IMR-90 (cell line): ENCODE measurements around the gene ARAP2. TPM values are rescaled to one million over a fixed set of nuclear protein-coding genes. Genes with fewer than 3 reads are reported as not detected.

Experiments
- ATAC-seq: fragments of 200-7000 bp; cut with Tn5 transposase; 2 replicates; pipeline ENCODE4 v1.9.1; 2020; ENCODE audit warnings: low read depth, mild to moderate bottlenecking, moderate library complexity
- BruUV-seq: library from RNA; stranded (reverse); fragments of 400-500 nt; replicated peaks from 2 replicates; lab custom pipeline; 2021; lab: Mats Ljungman, UMichigan
- CTCF ChIA-PET: fragments of 300-600 bp; formaldehyde crosslinking; extraction: SDS; loops from one replicate; lab custom pipeline; 2021; ENCODE audit warnings: antibody characterized with exemption; lab: Yijun Ruan, JAX
- POLR2A ChIA-PET: fragments of 300-600 bp; sonication (Branson Sonifier 250); formaldehyde crosslinking; loops from one replicate; lab custom pipeline; 2022; ENCODE audit warnings: antibody characterized with exemption; ENCODE audit not compliant: unreplicated experiment; lab: Charles Lee
- DNase-seq: peaks from one replicate; pipeline ENCODE4 v3.0.0; 2013
- H2AFZ ChIP-seq: replicated peaks from 2 replicates; pipeline ENCODE3; 2013; ENCODE audit warnings: low read length, mild to moderate bottlenecking; ENCODE audit not compliant: poor library complexity
- H2AK5ac ChIP-seq: 2 replicates; pipeline ENCODE4 v1.6.1; 2013; ENCODE audit warnings: low read depth, low read length, inconsistent platforms
- H2AK9ac ChIP-seq: replicated peaks from 2 replicates; pipeline ENCODE3; 2013; ENCODE audit warnings: mild to moderate bottlenecking, low read depth, low read length, moderate library complexity; ENCODE audit not compliant: poor library complexity
- H2BK120ac ChIP-seq: 2 replicates; pipeline ENCODE4 v1.6.1; 2013; ENCODE audit warnings: low read depth, low read length, inconsistent platforms
- H2BK15ac ChIP-seq: 3 replicates; pipeline ENCODE4 v1.6.1; 2013; ENCODE audit warnings: low read depth, low read length, inconsistent platforms
- H2BK20ac ChIP-seq: 2 replicates; pipeline ENCODE4 v1.6.1; 2013; ENCODE audit warnings: low read depth, mild to moderate bottlenecking, inconsistent platforms, low read length, moderate library complexity
- H2BK5ac ChIP-seq: 2 replicates; pipeline ENCODE4 v1.6.1; 2013; ENCODE audit warnings: mild to moderate bottlenecking, low read depth, low read length, inconsistent platforms; ENCODE audit not compliant: poor library complexity, severe bottlenecking
- H3K14ac ChIP-seq: replicated peaks from 2 replicates; pipeline ENCODE4 v1.6.1; 2013; ENCODE audit warnings: low read depth, low read length, inconsistent platforms
- H3K18ac ChIP-seq: 2 replicates; pipeline ENCODE4 v1.6.1; 2013; ENCODE audit warnings: low read depth, low read length, control low read depth
- H3K23ac ChIP-seq: 2 replicates; pipeline ENCODE4 v1.6.1; 2013; ENCODE audit warnings: low read depth, low read length, inconsistent platforms
- H3K27ac ChIP-seq: 2 replicates; pipeline ENCODE4 v1.5.1; 2013; ENCODE audit warnings: mild to moderate bottlenecking, control low read depth, low read length; ENCODE audit not compliant: insufficient read depth
- H3K27me3 ChIP-seq: 2 replicates; pipeline ENCODE4 v1.6.1; 2013; ENCODE audit warnings: low read length; ENCODE audit not compliant: control insufficient read depth, insufficient read depth
- H3K36me3 ChIP-seq: 2 replicates; pipeline ENCODE4 v1.6.1; 2013; ENCODE audit warnings: low read length, mixed read lengths; ENCODE audit not compliant: control insufficient read depth, insufficient read depth
- H3K4ac ChIP-seq: 2 replicates; pipeline ENCODE4 v1.6.1; 2013; ENCODE audit warnings: low read depth, low read length, inconsistent platforms
- H3K4me1 ChIP-seq: 2 replicates; pipeline ENCODE4 v1.6.1; 2013; ENCODE audit warnings: low read length, mixed read lengths; ENCODE audit not compliant: control insufficient read depth, insufficient read depth
- H3K4me2 ChIP-seq: 2 replicates; pipeline ENCODE4 v1.6.1; 2013; ENCODE audit warnings: low read depth, mild to moderate bottlenecking, control low read depth, low read length, moderate library complexity
- H3K4me3 ChIP-seq: 2 replicates; pipeline ENCODE4 v1.5.1; 2013; ENCODE audit warnings: low read depth, mild to moderate bottlenecking, control low read depth, low read length, moderate library complexity; ENCODE audit not compliant: insufficient read depth
- H3K56ac ChIP-seq: 2 replicates; pipeline ENCODE4 v1.6.1; 2013; ENCODE audit warnings: low read length, inconsistent platforms; ENCODE audit not compliant: insufficient read depth; ENCODE audit errors: extremely low read depth
- H3K79me1 ChIP-seq, 2 experiments: 2 replicates each; pipeline ENCODE4 v1.6.1; 2013; ENCODE audit warnings: low read length in 2 of 2, inconsistent platforms in 1 of 2, low read depth in 1 of 2
- H3K9ac ChIP-seq: 2 replicates; pipeline ENCODE4 v1.6.1; 2013; ENCODE audit warnings: low read depth, low read length, control low read depth
- H3K9me1 ChIP-seq: 2 replicates; pipeline ENCODE4 v1.6.1; 2013; ENCODE audit warnings: low read length, inconsistent platforms; ENCODE audit not compliant: insufficient read depth
- H3K9me3 ChIP-seq: 2 replicates; pipeline ENCODE4 v1.6.1; 2013; ENCODE audit warnings: low read length; ENCODE audit not compliant: control insufficient read depth, insufficient read depth
- H4K20me1 ChIP-seq: 2 replicates; pipeline ENCODE4 v1.6.1; 2013; ENCODE audit warnings: low read length, inconsistent platforms; ENCODE audit not compliant: insufficient read depth
- H4K5ac ChIP-seq: 2 replicates; pipeline ENCODE4 v1.6.1; 2013; ENCODE audit warnings: mild to moderate bottlenecking, low read depth, low read length, control low read depth
- H4K8ac ChIP-seq, 2 experiments: 2 replicates each; pipeline ENCODE4 v1.6.1; 2013; ENCODE audit warnings: low read depth in 2 of 2, low read length in 2 of 2, control low read depth in 1 of 2, inconsistent platforms in 1 of 2
- H4K91ac ChIP-seq: 2 replicates; pipeline ENCODE4 v1.6.1; 2013; ENCODE audit warnings: low read depth, low read length, inconsistent platforms; ENCODE audit not compliant: insufficient read depth
- BHLHE40 ChIP-seq: fragments of 150-350 bp; IDR thresholded peaks from 2 replicates; pipeline ENCODE4 v1.6.1; 2016; ENCODE audit warnings: mild to moderate bottlenecking, low read depth, low read length
- CEBPB ChIP-seq: IDR thresholded peaks from 2 replicates; pipeline ENCODE4 v1.6.1; 2012; ENCODE audit warnings: low read depth, low read length, improper control_type of control experiment
- CHD1 ChIP-seq: IDR thresholded peaks from 2 replicates; pipeline ENCODE4 v1.6.1; 2012; ENCODE audit warnings: low read depth, low read length, improper control_type of control experiment
- MAFK ChIP-seq: IDR thresholded peaks from 2 replicates; pipeline ENCODE4 v1.6.1; 2012; ENCODE audit warnings: low read depth, low read length, improper control_type of control experiment
- MAZ ChIP-seq: IDR thresholded peaks from 2 replicates; pipeline ENCODE4 v1.6.1; 2012; ENCODE audit warnings: low read depth, mild to moderate bottlenecking, low read length, improper control_type of control experiment, moderate library complexity, borderline replicate concordance
- MXI1 ChIP-seq: IDR thresholded peaks from 2 replicates; pipeline ENCODE4 v1.6.1; 2012; ENCODE audit warnings: low read depth, mild to moderate bottlenecking, low read length, moderate library complexity, borderline replicate concordance
- RFX5 ChIP-seq: IDR thresholded peaks from 2 replicates; pipeline ENCODE4 v1.8.0; 2012; ENCODE audit warnings: low read depth, mild to moderate bottlenecking, low read length, moderate library complexity
- SMC3 ChIP-seq: fragments of 150-350 bp; IDR thresholded peaks from 2 replicates; pipeline ENCODE4 v1.6.1; 2016; ENCODE audit warnings: low read depth, mild to moderate bottlenecking, antibody characterized with exemption, low read length, moderate library complexity
- dilution Hi-C: fragments of 300-500 bp; cut with HindIII; formaldehyde crosslinking; loops from one replicate; pipeline ENCODE4 v1.14.3; 2018; ENCODE audit warnings: low sequenced_read_pairs; ENCODE audit not compliant: unreplicated experiment
- in situ Hi-C: fragments of 300-500 bp; cut with MboI; formaldehyde crosslinking; loops from 3 replicates; pipeline ENCODE4 v1.14.3; 2019; ENCODE audit warnings: low sequenced_read_pairs, inconsistent platforms, mixed read lengths
- intact Hi-C: fragments of 100-400 bp; cut with micrococcal nuclease; formaldehyde crosslinking; loops from 2 replicates; pipeline ENCODE4 v1.10.0; 2022
- polyA plus RNA-seq, 3 experiments: library from polyadenylated mRNA; depleted of rRNA; stranded (reverse); fragments of >200 nt; gene quantifications; 2 replicates each; pipeline ENCODE4 v1.2.3, GENCODE V29; 2012; ENCODE audit warnings: low replicate concordance in 1 of 3
- total RNA-seq: library from RNA; depleted of rRNA; stranded (reverse); fragments of >200 nt; gene quantifications from 2 replicates; pipeline ENCODE4 v1.2.3, GENCODE V29; 2012
- TF ChIP-seq, protein P1 (sequence below): fragments of 150-350 bp; IDR thresholded peaks from 2 replicates; pipeline ENCODE4 v1.6.1; 2016; ENCODE audit warnings: low read depth, mild to moderate bottlenecking, low read length, moderate library complexity, borderline replicate concordance
- TF ChIP-seq, protein P2 (sequence below): conservative IDR thresholded peaks from 2 replicates; pipeline ENCODE4 v1.5.1; 2012; ENCODE audit warnings: mild to moderate bottlenecking, low read depth, low read length, improper control_type of control experiment

Gene ARAP2
- total and polyA plus RNA-seq, 2 of the 4 experiments (the other 2 are of a cell fraction) = 0.32 to 1.8 TPM

DNA sequence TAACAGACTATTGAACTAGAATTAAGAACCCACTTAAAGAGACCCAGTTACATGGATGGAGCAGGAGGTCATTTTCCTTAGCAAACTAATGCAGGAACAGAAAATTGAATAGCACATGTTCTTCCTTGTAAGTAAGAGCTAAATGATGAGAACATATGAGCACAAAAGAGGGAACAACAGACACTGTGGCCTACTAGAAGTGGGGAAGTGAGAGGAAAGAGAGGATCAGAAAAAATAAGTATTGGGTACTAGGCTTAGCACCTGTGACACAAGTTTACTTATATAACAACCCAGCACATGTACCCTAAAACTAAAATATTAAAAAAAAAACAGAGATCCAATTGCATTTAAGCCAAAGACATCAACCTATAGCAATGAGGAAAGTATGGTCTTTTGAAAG is 26.2 kb downstream of the ARAP2 start:
- H2BK20ac ChIP-seq = no peak overlapping the region
- H2AK9ac ChIP-seq = no peak overlapping the region
- no peaks in the 10 kb centered on the region for H3K79me1 ChIP-seq
- no peaks in the 10 kb centered on the region for H3K9me3 ChIP-seq
- no peaks in the 10 kb centered on the region for H3K27me3 ChIP-seq
- POLR2A ChIA-PET = no interaction called here
- no peak overlapping the region for H3K27ac ChIP-seq
- H2BK120ac ChIP-seq = no peak overlapping the region
- no peaks in the 10 kb centered on the region for H3K4me1 ChIP-seq
- in situ Hi-C loops (no loop called here), intact Hi-C loops (no loop called here), dilution Hi-C loops (no loop called here)
- H2BK5ac ChIP-seq = no peak overlapping the region
- no peaks in the 10 kb centered on the region for H4K20me1 ChIP-seq
- DNase-seq (no peak), ATAC-seq (no peak)
- CTCF ChIA-PET = no interaction called here
- H3K56ac ChIP-seq = no peak overlapping the region
- no peak overlapping the region for H3K14ac ChIP-seq
- no peak overlapping the region for H3K4me3 ChIP-seq
- H3K4me2 ChIP-seq = no peak overlapping the region
- BruUV-seq = no TSS peak
- H3K23ac ChIP-seq = no peak overlapping the region
- TF ChIP-seq, protein P1, sequence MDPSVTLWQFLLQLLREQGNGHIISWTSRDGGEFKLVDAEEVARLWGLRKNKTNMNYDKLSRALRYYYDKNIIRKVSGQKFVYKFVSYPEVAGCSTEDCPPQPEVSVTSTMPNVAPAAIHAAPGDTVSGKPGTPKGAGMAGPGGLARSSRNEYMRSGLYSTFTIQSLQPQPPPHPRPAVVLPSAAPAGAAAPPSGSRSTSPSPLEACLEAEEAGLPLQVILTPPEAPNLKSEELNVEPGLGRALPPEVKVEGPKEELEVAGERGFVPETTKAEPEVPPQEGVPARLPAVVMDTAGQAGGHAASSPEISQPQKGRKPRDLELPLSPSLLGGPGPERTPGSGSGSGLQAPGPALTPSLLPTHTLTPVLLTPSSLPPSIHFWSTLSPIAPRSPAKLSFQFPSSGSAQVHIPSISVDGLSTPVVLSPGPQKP = no peak
- TF ChIP-seq MAZ (no peak), RFX5 (no peak), CHD1 (no peak), SMC3 (no peak), MXI1 (no peak), CEBPB (no peak), BHLHE40 (no peak), MAFK (no peak)
- TF ChIP-seq, protein P2, sequence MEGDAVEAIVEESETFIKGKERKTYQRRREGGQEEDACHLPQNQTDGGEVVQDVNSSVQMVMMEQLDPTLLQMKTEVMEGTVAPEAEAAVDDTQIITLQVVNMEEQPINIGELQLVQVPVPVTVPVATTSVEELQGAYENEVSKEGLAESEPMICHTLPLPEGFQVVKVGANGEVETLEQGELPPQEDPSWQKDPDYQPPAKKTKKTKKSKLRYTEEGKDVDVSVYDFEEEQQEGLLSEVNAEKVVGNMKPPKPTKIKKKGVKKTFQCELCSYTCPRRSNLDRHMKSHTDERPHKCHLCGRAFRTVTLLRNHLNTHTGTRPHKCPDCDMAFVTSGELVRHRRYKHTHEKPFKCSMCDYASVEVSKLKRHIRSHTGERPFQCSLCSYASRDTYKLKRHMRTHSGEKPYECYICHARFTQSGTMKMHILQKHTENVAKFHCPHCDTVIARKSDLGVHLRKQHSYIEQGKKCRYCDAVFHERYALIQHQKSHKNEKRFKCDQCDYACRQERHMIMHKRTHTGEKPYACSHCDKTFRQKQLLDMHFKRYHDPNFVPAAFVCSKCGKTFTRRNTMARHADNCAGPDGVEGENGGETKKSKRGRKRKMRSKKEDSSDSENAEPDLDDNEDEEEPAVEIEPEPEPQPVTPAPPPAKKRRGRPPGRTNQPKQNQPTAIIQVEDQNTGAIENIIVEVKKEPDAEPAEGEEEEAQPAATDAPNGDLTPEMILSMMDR = no peak
- H3K4ac ChIP-seq = no peak overlapping the region
- no peak overlapping the region for H3K18ac ChIP-seq
- no peak overlapping the region for H2AK5ac ChIP-seq
- H3K9ac ChIP-seq = no peak overlapping the region
- no peak overlapping the region for H2AFZ ChIP-seq
- H4K5ac ChIP-seq = no peak overlapping the region
- H4K8ac ChIP-seq = no peak overlapping the region
- H2BK15ac ChIP-seq = no peak overlapping the region
- H3K9me1 ChIP-seq = no peaks in the 10 kb centered on the region
- H3K36me3 ChIP-seq = no peaks in the 10 kb centered on the region
- no peak overlapping the region for H4K91ac ChIP-seq
